Frontal cortex (tissue), 4 donors: ENCODE measurements around the gene KCNQ2. TPM values are rescaled to one million over a fixed set of nuclear protein-coding genes. Genes with fewer than 3 reads are reported as not detected.

Experiments used
- DNase-seq, 2 donors: peaks; one replicate each; pipeline ENCODE4 v3.0.0; 2012; ENCODE audit warnings: low spot score in 2 of 2
- FAIRE-seq: peaks from 2 replicates; lab custom pipeline; 2012; peaks lifted over from hg19 to GRCh38; lab: Jason Lieb, UNC
- total RNA-seq: library from RNA; depleted of rRNA; stranded (reverse); fragments of >200 nt; gene quantifications from one replicate; pipeline ENCODE4 v1.2.3, GENCODE V29; 2014
- donor health status: control.
- donor health status: control.
- donor health status: control.

KCNQ2 gene
- total RNA-seq, 1 donor from 2014 or later: 159 TPM

DNA sequence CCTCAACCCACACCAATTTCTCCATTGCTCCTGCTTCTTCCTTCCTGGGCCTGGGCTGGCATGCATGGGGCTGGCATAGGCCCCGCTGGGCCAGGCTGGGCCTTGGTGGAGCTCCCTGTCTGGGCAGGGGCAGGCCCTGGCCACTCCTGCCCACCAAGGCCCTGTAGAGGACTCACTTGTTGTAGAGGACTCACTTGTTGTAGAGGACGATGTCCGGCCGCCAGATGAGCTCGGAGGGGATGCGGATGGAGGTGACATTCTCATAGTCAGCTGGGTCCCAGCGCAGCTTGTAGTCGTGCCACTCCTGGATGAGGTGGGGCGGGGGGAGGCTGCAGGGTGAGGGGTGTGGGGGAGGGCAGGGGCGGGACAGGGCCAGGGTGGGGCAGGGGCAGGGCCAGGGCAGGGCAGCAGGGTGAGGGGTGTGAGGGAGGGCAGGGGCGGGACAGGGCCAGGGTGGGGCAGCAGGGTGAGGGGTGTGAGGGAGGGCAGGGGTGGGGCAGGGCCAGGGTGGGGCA is 116.6 kb downstream of the KCNQ2 start:
- DNase-seq: no peak
- FAIRE-seq: no peak

GRCh38 chr20:63354636-63355350 is 117.7 kb downstream of the KCNQ2 start:
- FAIRE-seq (no peak), DNase-seq (no peak)

- no peak for DNase-seq
- FAIRE-seq: no peak
Observed at GRCh38 chr20:63352811-63353221, 119.6 kb downstream of the KCNQ2 start.

DNA sequence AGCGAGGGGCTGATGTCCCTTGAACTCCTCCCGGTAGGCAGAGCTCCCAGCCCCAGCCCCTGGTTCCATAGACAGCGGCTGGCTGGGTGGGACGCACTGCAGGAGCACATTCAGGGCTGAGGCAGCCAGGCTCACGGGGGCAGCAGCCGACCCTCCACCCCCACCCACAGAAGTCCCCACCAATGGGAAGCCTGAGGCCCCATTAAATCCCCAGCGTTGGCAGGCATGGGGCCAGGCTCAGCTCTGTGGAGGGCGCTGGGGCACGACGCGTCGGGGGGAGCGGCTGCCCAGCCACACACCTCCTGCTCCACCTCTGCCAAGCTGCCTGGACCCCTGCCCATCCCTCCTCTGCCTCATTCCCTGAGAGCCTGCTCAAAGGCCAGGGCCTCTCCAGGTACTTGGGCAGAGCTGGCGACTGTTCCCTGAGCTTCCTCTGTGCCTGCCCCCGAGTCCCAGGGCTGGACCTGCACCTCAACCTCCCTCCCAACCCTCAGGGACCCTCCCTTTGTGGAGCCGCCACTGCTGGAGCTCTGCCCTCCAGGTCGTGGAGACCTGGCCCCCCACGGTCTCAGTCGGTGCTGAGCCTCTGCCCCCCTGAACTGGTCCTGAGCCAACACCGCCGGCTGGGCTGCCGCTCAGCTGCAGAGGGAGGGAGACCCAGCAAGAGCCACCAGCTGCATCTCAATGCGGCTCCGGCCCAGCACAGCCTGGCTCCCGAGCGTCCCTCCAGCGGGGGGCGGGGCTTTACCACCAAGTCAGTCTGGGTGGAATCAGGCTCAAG is 120.5 kb downstream of the KCNQ2 start:
- no peak for FAIRE-seq
- DNase-seq: peak; percentile 71 to 78

GRCh38 chr20:63351326-63351700 is 121.1 kb downstream of the KCNQ2 start:
- DNase-seq (no peak), FAIRE-seq (no peak)

DNA sequence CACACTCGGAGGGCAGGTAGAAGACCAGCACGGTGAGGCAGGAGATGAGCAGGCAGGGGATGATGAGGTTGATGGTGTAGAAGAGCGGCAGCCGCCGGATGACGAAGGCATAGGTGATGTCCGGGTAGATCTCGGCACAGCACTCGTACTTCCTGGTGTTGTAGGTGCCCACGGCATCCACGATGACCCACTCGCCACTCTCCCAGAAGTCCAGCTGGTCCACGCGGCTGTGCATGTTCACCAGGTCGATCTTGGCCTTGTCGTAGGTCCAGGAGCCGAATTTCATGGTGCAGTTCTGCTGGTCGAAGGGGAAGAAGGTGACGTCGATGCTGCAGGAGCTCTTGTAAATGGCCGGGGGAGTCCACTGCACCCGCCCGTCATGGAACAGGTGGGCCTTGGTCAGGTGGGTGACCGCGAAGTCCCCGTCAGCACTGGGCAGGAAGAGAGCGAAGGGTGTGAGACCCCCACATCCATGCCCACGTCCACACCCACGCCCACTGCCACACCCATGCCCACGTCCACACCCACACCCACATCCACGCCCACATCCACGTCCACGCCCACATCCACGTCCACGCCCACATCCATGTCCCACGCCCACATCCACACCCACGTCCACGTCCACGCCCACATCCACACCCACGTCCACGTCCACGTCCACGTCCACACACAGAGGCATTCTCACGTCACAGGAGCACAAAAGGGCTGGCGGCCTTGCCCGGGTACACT is 121.7 kb downstream of the KCNQ2 start:
- FAIRE-seq (no peak), DNase-seq (no peak)

Other genes with a start within 250 kb of the KCNQ2 start
- gene BIRC7, start 236.8 kb downstream of the KCNQ2 start, total RNA-seq: not detected
- gene NKAIN4, start 218.2 kb downstream of the KCNQ2 start, total RNA-seq: 14.7 TPM
- 25.3 TPM for gene ARFGAP1, start 199.8 kb downstream of the KCNQ2 start, total RNA-seq
- gene COL20A1, start 179.5 kb downstream of the KCNQ2 start, total RNA-seq: 4.1 TPM
- 6.9 TPM for gene CHRNA4, start 111.3 kb downstream of the KCNQ2 start, total RNA-seq
- 179 TPM for gene EEF1A2, start 26.4 kb upstream of the KCNQ2 start, total RNA-seq
- gene PPDPF, start 48.1 kb upstream of the KCNQ2 start, total RNA-seq: 17.1 TPM
- gene PTK6, start 64.7 kb upstream of the KCNQ2 start, total RNA-seq: not detected
- gene SRMS, start 75.1 kb upstream of the KCNQ2 start, total RNA-seq: not detected
- gene FNDC11, start 81.5 kb upstream of the KCNQ2 start, total RNA-seq: 6.1 TPM
- gene HELZ2, start 101.6 kb upstream of the KCNQ2 start, total RNA-seq: 3.7 TPM
- 6.1 TPM for gene GMEB2, start 154.4 kb upstream of the KCNQ2 start, total RNA-seq
- 104 TPM for gene STMN3, start 180.8 kb upstream of the KCNQ2 start, total RNA-seq
- 8.2 TPM for gene RTEL1, start 185.7 kb upstream of the KCNQ2 start, total RNA-seq
- not detected for gene TNFRSF6B, start 224.0 kb upstream of the KCNQ2 start, total RNA-seq
- gene ARFRP1, start 235.3 kb upstream of the KCNQ2 start, total RNA-seq: 18.3 TPM
- gene ZGPAT, start 235.4 kb upstream of the KCNQ2 start, total RNA-seq: 6.5 TPM